Smooth muscle cell (in vitro differentiated cells): ENCODE data around the gene C1QTNF9. TPM values are rescaled to one million over a fixed set of nuclear protein-coding genes. Genes with fewer than 3 reads are reported as not detected.
A peak's percentile ranks its signal among the peaks of the same experiment; 100 is the strongest.
"Not testable (repeated sequence)": the region's sequence is repeated elsewhere in the genome, so short reads cannot be mapped to it uniquely, and the experiment has no call there.

Source experiments
- DNase-seq: peaks from one replicate; lab custom pipeline; 2025; ENCODE audit not compliant: unreplicated experiment; lab: John Stamatoyannopoulos, UW
- H2AFZ ChIP-seq: fragments of 200-600 bp; sonication (generic); 2 replicates; pipeline ENCODE4 v1.6.0; 2016; ENCODE audit warnings: antibody characterized with exemption, low read depth, mild to moderate bottlenecking
- H3F3A ChIP-seq: fragments of 200-600 bp; sonication (generic); 2 replicates; pipeline ENCODE4 v1.6.0; 2017; ENCODE audit warnings: antibody characterized with exemption, low read depth
- H3K27ac ChIP-seq: fragments of 200-600 bp; sonication (generic); 2 replicates; pipeline ENCODE4 v1.5.1; 2016; ENCODE audit warnings: low read depth, mild to moderate bottlenecking
- H3K27me3 ChIP-seq: fragments of 200-600 bp; sonication (generic); 2 replicates; pipeline ENCODE4 v1.6.1; 2016; ENCODE audit warnings: low read depth, mild to moderate bottlenecking
- H3K36me3 ChIP-seq: fragments of 200-600 bp; sonication (generic); 2 replicates; pipeline ENCODE4 v1.5.1; 2016; ENCODE audit warnings: low read depth
- H3K4me1 ChIP-seq: fragments of 200-600 bp; sonication (generic); 2 replicates; pipeline ENCODE4 v1.5.1; 2016; ENCODE audit warnings: low read depth
- H3K4me2 ChIP-seq: fragments of 200-600 bp; sonication (generic); 2 replicates; pipeline ENCODE4 v1.6.0; 2016; ENCODE audit warnings: mild to moderate bottlenecking
- H3K4me3 ChIP-seq: fragments of 200-600 bp; sonication (generic); 2 replicates; pipeline ENCODE4 v1.5.1; 2016; ENCODE audit warnings: mild to moderate bottlenecking
- H3K79me2 ChIP-seq: fragments of 200-600 bp; sonication (generic); 2 replicates; pipeline ENCODE4 v1.6.0; 2016; ENCODE audit warnings: low read depth, mild to moderate bottlenecking
- H3K9ac ChIP-seq: fragments of 200-600 bp; sonication (generic); 2 replicates; pipeline ENCODE4 v1.6.0; 2016; ENCODE audit warnings: low read depth
- H3K9me3 ChIP-seq: fragments of 200-600 bp; sonication (generic); replicated peaks from 2 replicates; pipeline ENCODE4 v1.5.1; 2016; ENCODE audit warnings: low read depth
- H4K20me1 ChIP-seq: fragments of 200-600 bp; sonication (generic); 2 replicates; pipeline ENCODE4 v1.6.0; 2016; ENCODE audit warnings: low read depth
- WGBS: methylation state at CpG from one replicate; pipeline ENCODE4 v1.1.7; 2016; ENCODE audit warnings: low lambda C conversion rate; 5-methylcytosine and 5-hydroxymethylcytosine counted together
- polyA plus RNA-seq: library from polyadenylated mRNA; unstranded; fragments of >200 nt; fragmentation: Nextera tagmentation; extraction: Ambion mirVana; gene quantifications from 2 replicates; pipeline ENCODE4 v1.2.1, GENCODE V29; 2016
- total RNA-seq: library from RNA; depleted of rRNA; stranded (reverse); fragments of >200 nt; gene quantifications from 2 replicates; pipeline ENCODE4 v1.2.3, GENCODE V29; 2014
- TF ChIP-seq, protein P1 (sequence below): fragments of 200-600 bp; sonication (generic); IDR thresholded peaks from 2 replicates; pipeline ENCODE4 v1.5.1; 2017; ENCODE audit warnings: borderline replicate concordance, mild to moderate bottlenecking, antibody characterized with exemption; ENCODE audit not compliant: insufficient read depth, poor library complexity, severe bottlenecking

C1QTNF9 gene
- total and polyA plus RNA-seq, 2 experiments from 2014 or later: not detected

DNA sequence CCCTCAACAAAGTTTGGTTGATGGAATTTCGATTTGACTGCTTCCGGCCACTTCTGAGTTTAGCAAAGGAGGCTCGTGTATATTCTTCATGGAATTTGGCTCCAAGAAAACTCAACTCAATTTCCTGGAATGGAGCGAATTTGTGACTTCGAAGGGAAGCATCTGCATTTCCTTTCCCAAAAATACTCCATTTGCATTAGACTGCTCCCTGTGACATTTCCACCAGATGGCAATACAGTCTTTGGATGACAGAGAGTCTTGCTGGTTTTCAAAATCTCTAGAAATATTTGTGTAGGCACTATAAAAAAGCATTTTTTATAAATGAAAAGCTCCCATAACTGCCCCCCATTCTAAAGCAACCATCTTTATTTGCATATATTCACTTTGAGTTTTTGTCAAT lies 4.1 kb downstream of the C1QTNF9 start:
- Histone ChIP-seq H3K4me3 (no peak overlapping the region), H3K36me3 (no peaks in the 10 kb centered on the region), H3K4me1 (no peaks in the 10 kb centered on the region), H3F3A (no peaks in the 10 kb centered on the region), H3K4me2 (no peak overlapping the region), H2AFZ (no peak overlapping the region), H3K79me2 (no peaks in the 10 kb centered on the region), H3K9me3 (no peaks in the 10 kb centered on the region), H4K20me1 (no peaks in the 10 kb centered on the region), H3K27me3 (no peaks in the 10 kb centered on the region), H3K27ac (no peak overlapping the region), H3K9ac (no peak overlapping the region)
- TF ChIP-seq, protein P1, sequence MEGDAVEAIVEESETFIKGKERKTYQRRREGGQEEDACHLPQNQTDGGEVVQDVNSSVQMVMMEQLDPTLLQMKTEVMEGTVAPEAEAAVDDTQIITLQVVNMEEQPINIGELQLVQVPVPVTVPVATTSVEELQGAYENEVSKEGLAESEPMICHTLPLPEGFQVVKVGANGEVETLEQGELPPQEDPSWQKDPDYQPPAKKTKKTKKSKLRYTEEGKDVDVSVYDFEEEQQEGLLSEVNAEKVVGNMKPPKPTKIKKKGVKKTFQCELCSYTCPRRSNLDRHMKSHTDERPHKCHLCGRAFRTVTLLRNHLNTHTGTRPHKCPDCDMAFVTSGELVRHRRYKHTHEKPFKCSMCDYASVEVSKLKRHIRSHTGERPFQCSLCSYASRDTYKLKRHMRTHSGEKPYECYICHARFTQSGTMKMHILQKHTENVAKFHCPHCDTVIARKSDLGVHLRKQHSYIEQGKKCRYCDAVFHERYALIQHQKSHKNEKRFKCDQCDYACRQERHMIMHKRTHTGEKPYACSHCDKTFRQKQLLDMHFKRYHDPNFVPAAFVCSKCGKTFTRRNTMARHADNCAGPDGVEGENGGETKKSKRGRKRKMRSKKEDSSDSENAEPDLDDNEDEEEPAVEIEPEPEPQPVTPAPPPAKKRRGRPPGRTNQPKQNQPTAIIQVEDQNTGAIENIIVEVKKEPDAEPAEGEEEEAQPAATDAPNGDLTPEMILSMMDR: peak; percentile 44
- DNase-seq: no peak
- WGBS: 80% methylated on average over 5 of the region's 5 CpGs

DNA sequence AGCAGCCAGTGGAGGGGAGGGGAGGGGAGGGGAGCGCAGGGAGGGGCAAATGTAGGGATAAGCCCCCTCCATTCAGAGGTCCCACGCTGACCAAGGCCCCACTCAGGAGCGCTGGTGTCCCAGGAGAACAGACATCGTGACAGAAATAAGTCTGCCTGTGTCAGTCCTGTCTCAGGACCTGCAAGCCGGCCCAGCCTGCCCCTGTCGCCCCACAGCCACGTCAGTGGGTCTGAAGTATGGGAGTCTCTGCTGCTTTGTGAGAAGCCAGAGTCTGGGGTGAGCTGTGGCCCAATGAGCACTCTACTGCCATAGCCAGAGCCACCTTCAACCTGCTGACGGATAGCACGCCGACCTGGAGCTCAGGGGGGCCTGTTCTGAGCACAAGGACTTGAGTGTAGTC lies 8.5 kb downstream of the C1QTNF9 start:
- H3K9me3 ChIP-seq, H3F3A ChIP-seq, H3K4me3 ChIP-seq, H2AFZ ChIP-seq, DNase-seq, H3K79me2 ChIP-seq, H3K9ac ChIP-seq, H3K27me3 ChIP-seq, H3K4me1 ChIP-seq, H4K20me1 ChIP-seq, H3K36me3 ChIP-seq, H3K4me2 ChIP-seq, H3K27ac ChIP-seq: not testable (repeated sequence)
- 92% methylated on average over 8 of the region's 10 CpGs for WGBS

DNA sequence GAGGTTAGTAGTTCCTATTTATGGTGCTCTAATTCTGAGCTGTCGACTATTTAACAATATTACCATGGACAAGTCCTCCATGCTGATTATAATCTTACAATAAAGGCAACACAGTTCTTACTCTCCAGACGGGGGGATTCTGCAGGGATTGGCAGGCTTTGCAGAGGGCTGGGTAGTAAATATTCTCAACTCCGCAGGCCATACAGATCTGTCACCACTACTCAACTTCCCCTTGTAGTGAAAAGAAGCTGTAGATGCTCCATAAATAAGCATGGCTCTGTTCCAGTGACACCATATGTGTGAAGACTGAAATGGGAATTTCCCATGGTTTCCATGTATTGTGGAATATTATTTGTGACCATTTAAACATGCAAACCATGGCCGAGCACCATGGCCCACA lies 9.5 kb downstream of the C1QTNF9 start:
- not testable (repeated sequence) for DNase-seq, H2AFZ ChIP-seq, H3K27ac ChIP-seq, H3K36me3 ChIP-seq, H3K4me3 ChIP-seq, H3F3A ChIP-seq, H3K4me1 ChIP-seq, H3K9me3 ChIP-seq, H3K79me2 ChIP-seq, H3K27me3 ChIP-seq, H4K20me1 ChIP-seq, H3K9ac ChIP-seq, H3K4me2 ChIP-seq
- WGBS: 56% methylated on average over 4 of the region's 4 CpGs

DNA sequence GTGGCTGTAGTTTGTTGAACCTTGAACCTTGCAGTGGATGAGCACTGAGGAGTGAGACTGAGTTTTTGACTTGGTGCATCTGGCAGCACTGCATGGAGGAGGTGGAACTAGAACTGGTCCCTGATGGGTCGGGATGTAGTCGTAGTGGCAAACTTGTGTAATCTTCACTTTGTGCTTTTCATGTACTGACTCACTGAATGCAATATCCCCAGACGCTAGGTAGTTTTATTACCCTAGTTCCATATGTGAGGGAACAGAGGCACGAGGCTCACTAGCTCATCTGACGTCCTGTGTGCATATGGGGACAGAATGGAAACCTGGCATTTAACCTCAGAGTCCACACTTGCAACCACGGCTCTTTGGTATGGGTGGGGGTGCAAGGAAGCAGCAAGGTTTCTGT lies 10.3 kb downstream of the C1QTNF9 start:
- not testable (repeated sequence) for H3K36me3 ChIP-seq, H3K4me2 ChIP-seq, H2AFZ ChIP-seq, H3K9me3 ChIP-seq, H3K4me1 ChIP-seq, H3K9ac ChIP-seq, H3K4me3 ChIP-seq, H3K27ac ChIP-seq, H4K20me1 ChIP-seq, H3K27me3 ChIP-seq, DNase-seq, H3K79me2 ChIP-seq, H3F3A ChIP-seq
- WGBS: 93% methylated on average over 6 of the region's 6 CpGs

DNA sequence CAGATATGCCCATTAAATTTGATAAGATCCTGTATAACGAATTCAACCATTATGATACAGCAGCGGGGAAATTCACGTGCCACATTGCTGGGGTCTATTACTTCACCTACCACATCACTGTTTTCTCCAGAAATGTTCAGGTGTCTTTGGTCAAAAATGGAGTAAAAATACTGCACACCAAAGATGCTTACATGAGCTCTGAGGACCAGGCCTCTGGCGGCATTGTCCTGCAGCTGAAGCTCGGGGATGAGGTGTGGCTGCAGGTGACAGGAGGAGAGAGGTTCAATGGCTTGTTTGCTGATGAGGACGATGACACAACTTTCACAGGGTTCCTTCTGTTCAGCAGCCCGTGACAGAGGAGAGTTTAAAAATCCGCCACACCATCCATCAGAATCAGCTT lies 12.0 kb downstream of the C1QTNF9 start:
- H3K9me3 ChIP-seq, H3K9ac ChIP-seq, H4K20me1 ChIP-seq, H3K4me1 ChIP-seq, H3K79me2 ChIP-seq, H3K4me2 ChIP-seq, H3K27ac ChIP-seq, H3K4me3 ChIP-seq, H2AFZ ChIP-seq, H3F3A ChIP-seq, DNase-seq, H3K27me3 ChIP-seq, H3K36me3 ChIP-seq: not testable (repeated sequence)
- WGBS: 91% methylated on average over 8 of the region's 8 CpGs

- TF ChIP-seq, protein P1: peak; percentile 9
- not testable (repeated sequence) for H3K27ac ChIP-seq, H3F3A ChIP-seq, H3K4me1 ChIP-seq, H2AFZ ChIP-seq, H4K20me1 ChIP-seq, H3K9me3 ChIP-seq, H3K27me3 ChIP-seq, DNase-seq, H3K36me3 ChIP-seq, H3K9ac ChIP-seq, H3K79me2 ChIP-seq, H3K4me3 ChIP-seq, H3K4me2 ChIP-seq
- WGBS: 48% methylated on average over 2 of the region's 2 CpGs
Measured at GRCh38 chr13:24322470-24322869, 13.1 kb downstream of the C1QTNF9 start.
